Gastrocnemius medialis (tissue), 4 donors: Measurements from ENCODE around the gene MARCO.

Source experiments
- CTCF ChIP-seq, 5 experiments: fragments of 450-650 bp in 3 of 5; fragments of 200-600 bp in 2 of 5; sonication (generic) in 2 of 5; IDR thresholded peaks in 4 of 5; conservative IDR thresholded peaks in 1 of 5; 1 replicate in 4 of 5; 2 replicates in 1 of 5; pipeline ENCODE4 v1.5.1; 2016 to 2019; ENCODE audit warnings: antibody characterized with exemption in 5 of 5, mild to moderate bottlenecking in 3 of 5, moderate library complexity in 3 of 5
- POLR2A ChIP-seq, 2 donors: fragments of 450-650 bp; IDR thresholded peaks; one replicate each; pipeline ENCODE4 v1.6.1; 2017; ENCODE audit warnings: antibody characterized with exemption in 2 of 2, mild to moderate bottlenecking in 2 of 2, moderate library complexity in 2 of 2

GRCh38 chr2:118988706-118989105 is 46.7 kb downstream of the MARCO start:
- TF ChIP-seq CTCF (IDR thresholded peaks at IDR 0.05 in 4 of 5, conservative IDR thresholded peaks at IDR 0.05 in 1 of 5) (no peak), POLR2A (IDR thresholded peaks at IDR 0.05) (no peak)
